Keratinocyte (primary cell): ENCODE results near the gene ZEB2.

Experiments
- EZH2 ChIP-seq: IDR thresholded peaks from one replicate; pipeline ENCODE4 v1.6.1; 2012; ENCODE audit warnings: inconsistent platforms, mild to moderate bottlenecking, low read length, moderate library complexity
- TF ChIP-seq, protein P1 (sequence below), 3 experiments: IDR thresholded peaks in 1 of 3; conservative IDR thresholded peaks in 1 of 3; optimal IDR thresholded peaks in 1 of 3; 2 replicates in 2 of 3; 3 replicates in 1 of 3; pipeline versions ENCODE3 to v1.5.1; 2011; ENCODE audit warnings: low read length in 3 of 3, mild to moderate bottlenecking in 3 of 3, moderate library complexity in 2 of 3, control low read depth in 1 of 3, inconsistent platforms in 1 of 3; ENCODE audit not compliant: insufficient read depth in 2 of 3; ENCODE audit errors: extremely low read depth in 1 of 3

DNA sequence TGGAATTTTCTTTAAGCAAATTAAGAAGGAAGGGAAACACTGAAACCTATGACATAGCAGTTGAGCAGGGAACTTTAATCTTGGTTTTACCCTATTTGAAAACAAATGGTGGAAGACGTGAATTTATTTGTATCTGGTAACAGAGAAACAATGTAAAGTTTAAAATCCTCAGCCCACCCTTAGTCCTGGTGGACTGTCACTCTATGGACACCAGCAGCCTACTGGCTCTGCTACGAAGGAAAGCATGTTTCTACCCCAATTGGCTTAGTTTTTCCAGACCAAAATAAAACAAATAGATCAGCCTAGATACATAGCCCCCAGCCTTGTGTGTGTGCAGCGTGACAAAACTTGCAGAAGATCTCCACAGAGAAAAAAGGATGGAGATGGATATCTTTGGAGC, 7.4 kb downstream of the ZEB2 start:
- TF ChIP-seq, protein P1, sequence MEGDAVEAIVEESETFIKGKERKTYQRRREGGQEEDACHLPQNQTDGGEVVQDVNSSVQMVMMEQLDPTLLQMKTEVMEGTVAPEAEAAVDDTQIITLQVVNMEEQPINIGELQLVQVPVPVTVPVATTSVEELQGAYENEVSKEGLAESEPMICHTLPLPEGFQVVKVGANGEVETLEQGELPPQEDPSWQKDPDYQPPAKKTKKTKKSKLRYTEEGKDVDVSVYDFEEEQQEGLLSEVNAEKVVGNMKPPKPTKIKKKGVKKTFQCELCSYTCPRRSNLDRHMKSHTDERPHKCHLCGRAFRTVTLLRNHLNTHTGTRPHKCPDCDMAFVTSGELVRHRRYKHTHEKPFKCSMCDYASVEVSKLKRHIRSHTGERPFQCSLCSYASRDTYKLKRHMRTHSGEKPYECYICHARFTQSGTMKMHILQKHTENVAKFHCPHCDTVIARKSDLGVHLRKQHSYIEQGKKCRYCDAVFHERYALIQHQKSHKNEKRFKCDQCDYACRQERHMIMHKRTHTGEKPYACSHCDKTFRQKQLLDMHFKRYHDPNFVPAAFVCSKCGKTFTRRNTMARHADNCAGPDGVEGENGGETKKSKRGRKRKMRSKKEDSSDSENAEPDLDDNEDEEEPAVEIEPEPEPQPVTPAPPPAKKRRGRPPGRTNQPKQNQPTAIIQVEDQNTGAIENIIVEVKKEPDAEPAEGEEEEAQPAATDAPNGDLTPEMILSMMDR (optimal IDR thresholded peaks at IDR 0.05 in 1 of 3, IDR thresholded peaks at IDR 0.05 in 1 of 3, conservative IDR thresholded peaks at IDR 0.05 in 1 of 3; ENCODE audit: extremely low read depth in 1 of 3, insufficient read depth in 2 of 3, low read length in 3 of 3), result no peak
- peak; percentile 13 for TF ChIP-seq EZH2
